Activated CD4-positive, CD25-positive, alpha-beta regulatory T cell treated with anti-CD3 and anti-CD28 coated beads, Interleukin-2, amount 50 U/mL, for 72 hours (primary cell): ENCODE data around the gene FCN2.

Experiments
- DNase-seq: peaks from one replicate; pipeline ENCODE4 v3.0.0; 2021

The FCN2 gene

GRCh38 chr9:134889386-134890154, 9.0 kb downstream of the FCN2 start:
- no peak for DNase-seq

- no peak for DNase-seq
These were observed 9.5 kb downstream of the FCN2 start for GRCh38 chr9:134890155-134890495.

GRCh38 chr9:134891053-134891452, 10.4 kb downstream of the FCN2 start:
- no peak for DNase-seq

GRCh38 chr9:134891713-134892112, 11.1 kb downstream of the FCN2 start:
- DNase-seq: no peak

DNA sequence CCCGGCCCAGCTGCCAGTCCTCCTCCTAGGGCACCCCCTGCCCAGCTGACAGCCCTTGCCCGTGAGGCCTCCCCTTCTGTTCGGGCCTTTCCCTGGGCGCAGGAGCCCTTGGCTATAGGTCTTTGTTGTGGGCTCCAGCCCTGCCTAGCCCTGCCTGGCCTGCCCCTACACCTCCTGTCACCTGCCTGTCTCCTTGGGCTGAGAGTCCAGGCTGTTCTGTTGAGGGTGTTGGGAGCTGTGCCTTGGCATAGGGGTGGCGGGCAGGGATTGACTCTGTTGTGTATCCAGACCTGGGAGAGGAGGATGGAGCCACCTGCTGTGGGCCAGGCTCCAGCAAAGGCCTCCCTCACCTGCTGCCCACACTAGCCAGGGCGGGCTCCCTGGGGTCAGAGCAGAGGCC, 11.6 kb downstream of the FCN2 start:
- DNase-seq: no peak

GRCh38 chr9:134892820-134893420, 12.3 kb downstream of the FCN2 start:
- DNase-seq: no peak

- DNase-seq: no peak
These were observed 13.7 kb downstream of the FCN2 start for GRCh38 chr9:134894136-134894860.

DNA sequence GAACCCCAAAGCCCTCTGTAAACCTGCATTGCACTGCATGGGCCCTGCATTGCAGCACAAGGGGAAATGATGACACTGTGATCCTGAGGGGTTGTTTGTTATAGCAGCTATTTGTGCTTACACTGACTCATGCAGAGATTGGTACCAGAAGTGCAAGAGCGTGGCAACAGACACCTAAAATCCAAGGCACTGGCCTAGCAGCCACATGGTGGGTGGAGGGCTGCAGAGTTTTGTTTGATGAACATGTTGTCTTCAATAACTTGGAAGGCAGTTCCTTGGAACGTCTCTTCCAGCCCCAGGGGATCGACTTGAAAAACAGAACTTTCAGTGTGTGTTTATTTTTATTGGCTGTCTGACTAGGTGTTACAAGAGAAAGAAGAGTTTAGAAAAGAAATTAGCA, 14.5 kb downstream of the FCN2 start:
- no peak for DNase-seq

DNA sequence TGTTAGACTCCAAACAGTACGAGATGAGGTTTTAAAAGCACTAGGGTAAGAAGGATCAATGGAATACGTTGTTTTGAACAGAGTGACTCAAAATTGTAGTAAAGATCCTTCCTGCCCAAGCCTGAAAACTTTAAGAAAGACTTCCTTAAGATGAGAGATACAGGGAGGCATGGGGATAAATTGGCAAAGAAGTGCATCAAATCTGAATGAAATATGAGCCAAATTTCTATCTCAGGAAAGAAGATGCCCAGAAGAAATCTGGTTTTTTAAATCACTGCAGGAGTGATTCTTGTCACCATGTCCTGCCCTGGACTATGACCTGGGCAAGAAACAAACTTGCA, 14.9 kb downstream of the FCN2 start:
- no peak for DNase-seq

DNA sequence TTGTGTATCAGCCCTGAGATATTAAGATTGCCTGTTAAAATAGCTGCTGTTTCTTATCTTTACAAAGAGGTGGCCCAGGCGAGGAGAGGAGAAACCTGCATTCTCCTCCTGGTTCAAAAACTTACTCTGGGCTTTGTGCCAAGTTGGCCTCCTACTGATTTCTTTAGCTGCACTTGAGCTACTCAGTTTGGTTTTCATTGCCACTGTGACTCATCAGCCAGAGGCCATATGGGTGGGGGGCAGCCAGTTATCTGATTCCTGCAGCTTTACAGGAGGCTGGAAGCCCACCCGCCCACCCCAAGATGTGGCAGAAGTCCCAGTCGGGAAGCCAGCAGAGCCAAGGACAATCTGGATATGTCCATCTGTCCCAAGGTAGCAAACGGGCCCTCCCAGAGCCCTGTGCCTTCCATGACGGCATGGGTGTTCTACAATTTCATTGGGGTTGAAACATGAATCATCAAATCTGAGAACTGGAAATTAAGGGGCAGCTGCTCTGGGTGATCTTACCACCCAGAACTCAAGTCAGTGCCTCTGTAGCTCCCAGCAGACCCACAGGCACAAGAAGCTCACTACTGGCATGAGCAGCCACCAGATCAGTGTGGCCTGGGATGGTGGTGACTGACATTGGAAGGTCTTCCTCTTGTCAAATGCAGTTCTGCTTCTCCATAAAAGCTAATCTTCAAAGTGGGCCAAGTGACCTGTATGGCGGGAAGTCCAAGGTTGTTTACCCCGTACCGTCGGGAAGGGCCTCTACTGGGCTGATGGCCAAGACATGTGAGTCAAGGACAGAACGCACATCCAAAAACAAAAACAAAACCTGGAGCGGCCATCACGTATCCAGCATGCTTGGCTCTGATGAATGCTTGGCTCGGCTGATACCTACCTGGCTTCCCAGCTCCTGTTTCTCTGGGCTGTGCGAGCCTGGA, 15.6 kb downstream of the FCN2 start:
- DNase-seq: no peak

DNA sequence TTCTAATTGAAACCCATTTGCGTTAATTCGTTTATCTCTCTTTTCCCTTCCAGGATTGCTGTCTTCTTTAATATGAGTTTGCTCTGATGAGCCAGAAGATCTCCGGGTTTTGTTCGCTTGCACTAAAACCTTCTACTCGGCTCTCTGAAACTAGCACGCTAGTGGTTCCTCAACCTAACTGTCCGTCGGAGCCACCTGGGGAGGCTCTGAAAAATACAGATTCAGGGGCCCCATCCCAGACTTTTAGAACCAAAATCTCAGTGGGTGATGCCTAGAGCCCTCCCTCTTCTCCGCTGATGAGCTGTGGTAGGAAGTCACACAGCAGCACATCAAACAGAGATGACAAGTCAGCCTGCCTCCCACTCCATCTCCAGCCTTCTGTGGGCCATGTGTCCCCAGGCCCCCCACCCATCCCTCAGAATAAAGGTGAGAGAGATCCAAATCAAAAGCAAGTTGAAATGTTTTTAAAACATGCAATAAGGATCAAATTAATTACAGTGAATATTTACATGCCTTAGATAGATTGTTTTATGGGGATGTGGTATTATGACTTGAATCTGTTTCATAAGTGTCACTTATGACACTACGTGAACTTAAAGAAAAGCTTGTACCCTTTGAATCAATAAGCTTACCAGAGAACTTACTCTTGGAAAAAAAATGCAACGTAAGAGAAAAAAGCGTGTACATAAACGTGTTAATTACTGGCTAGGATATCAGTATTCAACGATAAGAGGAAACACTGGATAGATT, 16.4 kb downstream of the FCN2 start:
- no peak for DNase-seq

- no peak for DNase-seq
These were observed 17.1 kb downstream of the FCN2 start for GRCh38 chr9:134897584-134898170.

- DNase-seq: no peak
These were observed 17.7 kb downstream of the FCN2 start for GRCh38 chr9:134898319-134898718.

GRCh38 chr9:134899168-134899567, 18.6 kb downstream of the FCN2 start:
- no peak for DNase-seq

GRCh38 chr9:134899818-134900217, 19.2 kb downstream of the FCN2 start:
- no peak for DNase-seq

GRCh38 chr9:134902936-134903335, 22.3 kb downstream of the FCN2 start:
- no peak for DNase-seq

DNA sequence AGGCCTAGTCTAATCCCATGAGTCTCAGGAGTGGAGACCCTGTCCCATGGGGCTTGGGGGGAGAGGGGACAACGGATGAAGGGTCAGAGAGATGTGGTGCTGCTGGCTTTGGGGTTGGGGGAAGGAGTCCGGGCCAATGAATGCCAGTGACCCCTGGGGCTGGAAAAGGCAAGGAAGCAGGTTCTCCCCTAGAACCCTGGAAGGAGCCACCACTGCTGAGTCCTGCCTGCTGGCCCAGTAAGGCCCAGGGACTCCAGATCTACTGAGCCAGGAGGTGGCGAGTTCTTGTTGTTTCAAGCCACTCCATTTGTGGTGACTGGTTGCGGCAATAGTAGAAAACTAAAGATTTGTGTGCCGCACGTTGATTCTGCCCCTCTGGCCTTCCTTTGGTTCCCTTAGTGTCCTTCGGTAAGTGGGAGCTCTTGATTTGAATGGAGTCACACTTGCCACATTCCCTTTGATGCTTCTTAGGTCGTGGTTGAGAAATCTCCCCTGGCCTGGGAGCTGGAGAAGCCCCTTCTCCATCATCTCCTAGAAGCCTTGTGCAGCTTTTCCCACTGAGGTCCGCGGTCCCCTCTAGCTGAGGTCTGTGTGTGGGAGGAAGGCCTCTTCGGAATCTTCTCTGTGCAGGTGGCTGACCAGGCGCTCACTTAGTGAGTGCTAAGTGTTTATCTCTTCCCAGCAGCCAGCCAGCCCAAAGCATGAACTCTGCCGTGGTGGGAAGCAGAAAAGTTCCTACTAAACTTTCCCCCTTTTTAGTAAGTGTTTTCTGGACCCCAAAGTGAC, 28.1 kb downstream of the FCN2 start:
- no peak for DNase-seq

DNA sequence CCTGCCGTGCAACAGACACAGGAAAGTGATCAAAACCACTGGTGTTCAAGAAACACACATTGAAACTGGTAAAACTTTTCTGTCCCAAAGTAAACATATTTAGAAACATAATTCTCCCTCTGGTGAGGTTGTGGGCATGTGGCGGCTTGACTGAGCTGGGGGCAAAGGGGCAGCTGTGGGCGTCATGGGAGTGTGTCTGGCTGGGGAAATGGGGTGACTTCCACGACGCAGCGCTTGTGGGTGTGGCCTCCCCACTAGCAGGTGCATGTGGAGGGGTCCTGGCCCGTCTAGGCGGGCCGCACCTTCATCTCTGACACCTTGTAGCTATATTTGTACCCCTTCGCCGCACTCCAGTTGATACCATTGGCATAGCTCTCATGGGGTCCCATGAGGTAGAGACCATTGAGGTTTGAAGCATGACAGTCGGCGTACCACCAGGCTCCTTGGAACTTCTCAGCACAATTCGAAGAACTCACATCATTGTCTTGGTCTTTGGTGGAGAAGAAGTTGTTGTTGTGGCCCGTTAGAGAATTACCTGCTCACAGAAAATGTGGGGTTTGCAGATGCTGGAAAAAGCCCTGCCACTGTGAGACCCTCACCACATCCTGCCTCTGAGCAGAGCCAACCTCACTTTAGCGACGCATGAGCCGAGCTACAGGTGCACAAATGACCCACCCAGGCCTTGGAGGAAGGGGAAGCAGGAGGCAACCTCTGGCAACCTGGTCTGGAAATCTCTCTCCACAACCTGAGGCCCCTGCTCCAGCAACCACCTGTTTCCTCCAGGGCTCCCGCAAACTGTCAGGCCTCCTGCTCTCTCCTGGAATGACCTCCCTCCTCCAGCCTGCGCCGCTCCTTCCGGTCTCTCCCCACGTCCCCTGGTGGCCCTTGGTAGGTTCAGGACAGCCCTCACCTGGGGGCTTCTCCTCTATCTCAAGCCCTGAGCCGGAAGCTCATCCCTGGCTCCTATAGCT, 29.2 kb downstream of the FCN2 start:
- DNase-seq: no peak

DNA sequence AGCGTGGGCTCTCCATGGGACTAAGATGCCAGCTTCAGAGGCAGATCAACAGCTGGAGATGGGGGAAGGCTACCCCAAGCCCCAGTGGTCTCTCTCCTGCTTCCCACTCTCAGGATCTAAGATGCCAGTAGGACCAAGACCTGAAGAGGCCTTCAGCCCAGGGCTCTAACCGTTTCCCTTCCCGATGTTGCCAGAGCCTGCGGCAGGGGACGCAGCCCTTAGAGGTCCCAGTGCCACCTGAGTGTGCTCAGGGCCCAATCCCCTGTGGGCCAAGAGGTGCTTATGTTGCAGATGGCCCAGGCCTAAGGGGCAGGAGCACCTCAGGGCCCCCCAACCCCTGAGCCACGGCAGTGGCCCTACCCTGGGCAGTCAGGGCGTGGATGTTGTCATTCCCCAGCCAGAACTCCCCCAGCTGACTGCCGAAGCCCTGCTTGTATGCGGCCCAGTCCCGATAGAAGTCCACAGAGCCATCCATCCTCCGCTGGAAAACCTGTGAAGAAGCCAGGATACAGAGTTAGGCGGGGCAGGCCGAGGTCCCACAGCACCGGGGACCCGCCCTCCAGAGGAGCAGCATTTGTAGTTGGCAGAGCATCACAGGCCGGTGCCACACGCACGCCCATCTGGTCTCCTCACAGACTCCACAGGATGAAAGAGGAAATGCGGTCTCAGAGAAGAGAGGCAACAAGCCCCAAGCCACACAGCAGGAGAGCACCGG, 31.7 kb downstream of the FCN2 start:
- DNase-seq: no peak
